ES-I3 (cell line): ENCODE results near the gene UPF2.

Experiments
- H3K36me3 ChIP-seq: 2 replicates; pipeline ENCODE4 v1.6.1; 2013; ENCODE audit warnings: mild to moderate bottlenecking, low read length, control low read depth, moderate library complexity; ENCODE audit not compliant: insufficient read depth
- H3K4me1 ChIP-seq: 2 replicates; pipeline ENCODE4 v1.6.1; 2013; ENCODE audit warnings: mild to moderate bottlenecking, control low read depth, low read length; ENCODE audit not compliant: insufficient read depth
- H3K9ac ChIP-seq: 2 replicates; pipeline ENCODE4 v1.6.1; 2013; ENCODE audit warnings: low read depth, mild to moderate bottlenecking, low read length, moderate library complexity
- H3K9me3 ChIP-seq: 2 replicates; pipeline ENCODE4 v1.6.1; 2013; ENCODE audit warnings: mild to moderate bottlenecking, low read length, moderate library complexity; ENCODE audit not compliant: control insufficient read depth, insufficient read depth

The UPF2 gene

GRCh38 chr10:11919271-11919670 is 123.3 kb downstream of the UPF2 start:
- Histone ChIP-seq H3K4me1 (no peaks in the 10 kb centered on the region), H3K9me3 (no peaks in the 10 kb centered on the region), H3K36me3 (peaks cover 10% of the 10 kb centered on the region), H3K9ac (no peak overlapping the region)

GRCh38 chr10:11918384-11918783 is 124.2 kb downstream of the UPF2 start:
- no peaks in the 10 kb centered on the region for H3K9me3 ChIP-seq
- peaks cover under 1% of the 10 kb centered on the region; the same call in 1 of the 2 replicates for H3K4me1 ChIP-seq
- H3K9ac ChIP-seq = no peak overlapping the region
- peaks cover 10% of the 10 kb centered on the region for H3K36me3 ChIP-seq

- Histone ChIP-seq H3K4me1 (peaks cover 8% of the 10 kb centered on the region; the same call in 1 of the 2 replicates), H3K36me3 (no peaks in the 10 kb centered on the region)
Measured at GRCh38 chr10:11913079-11913641, 129.4 kb downstream of the UPF2 start.

GRCh38 chr10:11910102-11910501 is 132.5 kb downstream of the UPF2 start:
- Histone ChIP-seq H3K9ac (no peak overlapping the region), H3K9me3 (no peaks in the 10 kb centered on the region), H3K4me1 (peaks cover 8% of the 10 kb centered on the region; the same call in 1 of the 2 replicates), H3K36me3 (no peaks in the 10 kb centered on the region)

More at GRCh38 chr10:11913079-11913641, 129.4 kb downstream of the UPF2 start:
- H3K9me3 ChIP-seq = no peaks in the 10 kb centered on the region
- H3K9ac ChIP-seq = no peak overlapping the region

GRCh38 chr10:11909618-11910017 is 133.0 kb downstream of the UPF2 start:
- no peaks in the 10 kb centered on the region for H3K9me3 ChIP-seq
- no peaks in the 10 kb centered on the region for H3K36me3 ChIP-seq
- peaks cover 8% of the 10 kb centered on the region; the same call in 1 of the 2 replicates for H3K4me1 ChIP-seq

GRCh38 chr10:11908991-11909390 is 133.6 kb downstream of the UPF2 start:
- no peak overlapping the region for H3K9ac ChIP-seq
- peaks cover 8% of the 10 kb centered on the region; the same call in 1 of the 2 replicates for H3K4me1 ChIP-seq
- no peaks in the 10 kb centered on the region for H3K36me3 ChIP-seq
- H3K9me3 ChIP-seq = no peaks in the 10 kb centered on the region

More at GRCh38 chr10:11909618-11910017, 133.0 kb downstream of the UPF2 start:
- H3K9ac ChIP-seq = no peak overlapping the region

GRCh38 chr10:11908536-11908935 is 134.1 kb downstream of the UPF2 start:
- H3K9me3 ChIP-seq = no peaks in the 10 kb centered on the region
- no peak overlapping the region for H3K9ac ChIP-seq
- peaks cover 8% of the 10 kb centered on the region; the same call in 1 of the 2 replicates for H3K4me1 ChIP-seq
- no peaks in the 10 kb centered on the region for H3K36me3 ChIP-seq

- Histone ChIP-seq H3K4me1 (0 out of 2 replicates have a peak, but pooled peaks cover 3% of the 10 kb centered on the region), H3K9me3 (no peaks in the 10 kb centered on the region), H3K36me3 (no peaks in the 10 kb centered on the region), H3K9ac (no peak overlapping the region)
Measured at GRCh38 chr10:11907914-11908313, 134.7 kb downstream of the UPF2 start.

- Histone ChIP-seq H3K36me3 (no peaks in the 10 kb centered on the region), H3K4me1 (peaks cover 3% of the 10 kb centered on the region; the same call in 1 of the 2 replicates), H3K9me3 (no peaks in the 10 kb centered on the region), H3K9ac (no peak overlapping the region)
Measured at GRCh38 chr10:11906714-11907113, 135.9 kb downstream of the UPF2 start.

- Histone ChIP-seq H3K4me1 (peaks cover 15% of the 10 kb centered on the region; the same call in 1 of the 2 replicates), H3K9ac (no peak overlapping the region), H3K9me3 (no peaks in the 10 kb centered on the region), H3K36me3 (no peaks in the 10 kb centered on the region)
Measured at GRCh38 chr10:11902646-11903045, 140.0 kb downstream of the UPF2 start.

GRCh38 chr10:11901833-11902475 is 140.7 kb downstream of the UPF2 start:
- Histone ChIP-seq H3K4me1 (peaks cover 16% of the 10 kb centered on the region; the same call in 1 of the 2 replicates), H3K36me3 (no peaks in the 10 kb centered on the region), H3K9ac (no peak overlapping the region), H3K9me3 (no peaks in the 10 kb centered on the region)

- H3K9ac ChIP-seq = no peak overlapping the region
- H3K36me3 ChIP-seq = no peaks in the 10 kb centered on the region
- H3K4me1 ChIP-seq = peaks cover 16% of the 10 kb centered on the region; the same call in 1 of the 2 replicates
- H3K9me3 ChIP-seq = no peaks in the 10 kb centered on the region
Measured at GRCh38 chr10:11901454-11901832, 141.2 kb downstream of the UPF2 start.

GRCh38 chr10:11901036-11901301 is 141.6 kb downstream of the UPF2 start:
- H3K4me1 ChIP-seq = peaks cover 16% of the 10 kb centered on the region; the same call in 1 of the 2 replicates
- no peak overlapping the region for H3K9ac ChIP-seq

GRCh38 chr10:11899067-11899876 is 143.3 kb downstream of the UPF2 start:
- Histone ChIP-seq H3K9me3 (no peaks in the 10 kb centered on the region), H3K36me3 (no peaks in the 10 kb centered on the region), H3K4me1 (peaks cover 16% of the 10 kb centered on the region; the same call in 1 of the 2 replicates), H3K9ac (no peak overlapping the region)

More at GRCh38 chr10:11901036-11901301, 141.6 kb downstream of the UPF2 start:
- H3K9me3 ChIP-seq = no peaks in the 10 kb centered on the region
- H3K36me3 ChIP-seq = no peaks in the 10 kb centered on the region
